Thyroid gland (tissue), 4 donors: ENCODE measurements around the gene CLDN19. TPM values are rescaled to one million over a fixed set of nuclear protein-coding genes. Genes with fewer than 3 reads are reported as not detected.
A peak's percentile ranks its signal among the peaks of the same experiment; 100 is the strongest.

Experiments
- DNase-seq, 2 donors: peaks; one replicate each; pipeline ENCODE4 v3.0.0-alpha.2; 2019
- H3K27ac ChIP-seq, 3 donors: fragments of 200-600 bp; sonication (generic); 1 replicate in 2 of 3; 2 replicates in 1 of 3; pipeline ENCODE4 v1.5.1; 2016 to 2019; ENCODE audit warnings: mild to moderate bottlenecking in 1 of 3, moderate library complexity in 1 of 3
- H3K27me3 ChIP-seq: fragments of 200-600 bp; sonication (generic); one replicate; pipeline ENCODE4 v1.5.1; 2019
- H3K36me3 ChIP-seq, 2 donors: fragments of 200-600 bp; sonication (generic); one replicate each; pipeline ENCODE4 v1.5.1; 2016 to 2019
- H3K4me1 ChIP-seq, 2 donors: fragments of 200-600 bp; sonication (generic); one replicate each; pipeline ENCODE4 v1.5.1; 2017 to 2019
- H3K4me3 ChIP-seq, 3 donors: fragments of 200-600 bp; sonication (generic); replicated peaks in 1 of 3; 1 replicate in 2 of 3; 2 replicates in 1 of 3; pipeline ENCODE4 v1.5.1; 2016; ENCODE audit warnings: mild to moderate bottlenecking in 1 of 3
- H3K9me3 ChIP-seq: fragments of 200-600 bp; sonication (generic); one replicate; pipeline ENCODE4 v1.5.1; 2017
- POLR2A ChIP-seq, 2 donors: fragments of 450-650 bp; IDR thresholded peaks; one replicate each; pipeline ENCODE4 v1.6.1; 2017; ENCODE audit warnings: antibody characterized with exemption in 2 of 2, mild to moderate bottlenecking in 2 of 2, moderate library complexity in 1 of 2
- WGBS, 2 donors: methylation state at CpG; one replicate each; pipeline ENCODE4 v1.1.5; 2017; 5-methylcytosine and 5-hydroxymethylcytosine counted together
- intact Hi-C: fragments of 100-400 bp; cut with DNase I; formaldehyde crosslinking; loops from one replicate; pipeline ENCODE4 v1.15.1; 2023
- total RNA-seq, 4 donors: library from RNA; depleted of rRNA; stranded (reverse); fragments of >200 nt; gene quantifications; one replicate each; pipeline ENCODE4 v1.2.3, GENCODE V29; 2016
- TF ChIP-seq, protein P1 (sequence below), 6 experiments: fragments of 200-600 bp in 3 of 6; fragments of 450-650 bp in 3 of 6; sonication (generic) in 3 of 6; IDR thresholded peaks; one replicate each; pipeline ENCODE4 v1.5.1; 2016 to 2019; ENCODE audit warnings: antibody characterized with exemption in 6 of 6, mild to moderate bottlenecking in 2 of 6, inconsistent platforms in 1 of 6, moderate library complexity in 1 of 6

CLDN19 gene, protein sequence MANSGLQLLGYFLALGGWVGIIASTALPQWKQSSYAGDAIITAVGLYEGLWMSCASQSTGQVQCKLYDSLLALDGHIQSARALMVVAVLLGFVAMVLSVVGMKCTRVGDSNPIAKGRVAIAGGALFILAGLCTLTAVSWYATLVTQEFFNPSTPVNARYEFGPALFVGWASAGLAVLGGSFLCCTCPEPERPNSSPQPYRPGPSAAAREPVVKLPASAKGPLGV
- total RNA-seq = not detected

DNA sequence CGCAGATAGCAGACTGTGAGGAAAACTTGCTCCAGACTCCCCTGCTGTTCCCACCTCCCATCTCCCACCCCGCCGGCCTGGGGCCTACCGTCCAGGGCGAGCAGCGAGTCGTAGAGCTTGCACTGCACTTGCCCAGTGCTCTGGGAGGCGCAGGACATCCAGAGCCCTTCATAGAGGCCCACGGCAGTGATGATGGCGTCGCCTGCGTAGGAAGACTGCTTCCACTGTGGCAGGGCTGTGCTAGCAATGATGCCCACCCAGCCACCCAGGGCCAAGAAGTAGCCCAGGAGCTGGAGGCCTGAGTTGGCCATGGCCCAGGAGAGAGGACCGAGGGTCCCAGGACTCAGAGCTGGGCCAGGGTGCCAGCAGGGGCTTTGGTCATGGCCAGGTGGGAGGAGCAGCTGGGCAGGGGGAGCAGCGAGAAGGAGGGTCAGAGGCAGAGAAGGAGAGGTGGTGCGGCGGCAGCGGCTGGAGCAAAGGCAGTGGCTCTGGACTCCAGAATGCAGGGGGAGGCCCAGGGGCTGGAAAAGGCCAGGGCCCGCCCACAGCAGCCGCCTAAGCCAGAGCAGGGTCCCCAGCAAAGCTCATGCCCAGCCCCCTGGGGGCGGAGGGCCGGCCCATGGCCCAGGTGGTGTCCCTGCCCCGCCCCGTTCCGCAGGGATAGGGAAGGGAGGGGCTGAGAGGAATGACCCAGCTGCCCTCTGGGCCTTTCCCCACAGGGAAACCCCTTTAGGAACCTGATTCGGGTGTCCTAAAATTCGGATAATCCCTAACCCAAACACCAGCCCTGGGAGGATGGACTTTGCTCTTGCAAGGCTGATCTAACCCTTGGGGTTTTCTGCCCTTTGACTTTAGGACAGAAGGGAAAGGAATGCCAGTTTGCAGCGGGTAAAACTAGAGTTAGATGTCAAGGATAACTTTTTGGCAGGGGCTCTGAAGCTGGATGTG is at the start of gene CLDN19:
Gene CLDN19, minus strand, starts transcription at position 484 of the 948 bp plus-strand sequence. Its CDS starts 173 bp downstream, at position 311.
- no peak within 1 kb of the TSS for H3K27ac ChIP-seq
- DNase-seq = no peak
- H3K36me3 ChIP-seq = no peaks in the 10 kb centered on the region
- H3K27me3 ChIP-seq = no peaks in the 10 kb centered on the region
- H3K4me1 ChIP-seq = no peaks in the 10 kb centered on the region
- WGBS, 2 donors = 64 to 71% methylated on average over 27 of the region's 27 CpGs
- no peak within 1 kb of the TSS for H3K4me3 ChIP-seq
- no peak for TF ChIP-seq POLR2A (IDR thresholded peaks at IDR 0.05)
- TF ChIP-seq, protein P1, sequence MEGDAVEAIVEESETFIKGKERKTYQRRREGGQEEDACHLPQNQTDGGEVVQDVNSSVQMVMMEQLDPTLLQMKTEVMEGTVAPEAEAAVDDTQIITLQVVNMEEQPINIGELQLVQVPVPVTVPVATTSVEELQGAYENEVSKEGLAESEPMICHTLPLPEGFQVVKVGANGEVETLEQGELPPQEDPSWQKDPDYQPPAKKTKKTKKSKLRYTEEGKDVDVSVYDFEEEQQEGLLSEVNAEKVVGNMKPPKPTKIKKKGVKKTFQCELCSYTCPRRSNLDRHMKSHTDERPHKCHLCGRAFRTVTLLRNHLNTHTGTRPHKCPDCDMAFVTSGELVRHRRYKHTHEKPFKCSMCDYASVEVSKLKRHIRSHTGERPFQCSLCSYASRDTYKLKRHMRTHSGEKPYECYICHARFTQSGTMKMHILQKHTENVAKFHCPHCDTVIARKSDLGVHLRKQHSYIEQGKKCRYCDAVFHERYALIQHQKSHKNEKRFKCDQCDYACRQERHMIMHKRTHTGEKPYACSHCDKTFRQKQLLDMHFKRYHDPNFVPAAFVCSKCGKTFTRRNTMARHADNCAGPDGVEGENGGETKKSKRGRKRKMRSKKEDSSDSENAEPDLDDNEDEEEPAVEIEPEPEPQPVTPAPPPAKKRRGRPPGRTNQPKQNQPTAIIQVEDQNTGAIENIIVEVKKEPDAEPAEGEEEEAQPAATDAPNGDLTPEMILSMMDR (IDR thresholded peaks at IDR 0.05) = no peak
- H3K9me3 ChIP-seq = no peaks in the 10 kb centered on the region
- intact Hi-C loops = loop anchor here (5.0 kb wide), 1 partner anchor 158 kb away; no protein-coding TSS in a partner anchor

DNA sequence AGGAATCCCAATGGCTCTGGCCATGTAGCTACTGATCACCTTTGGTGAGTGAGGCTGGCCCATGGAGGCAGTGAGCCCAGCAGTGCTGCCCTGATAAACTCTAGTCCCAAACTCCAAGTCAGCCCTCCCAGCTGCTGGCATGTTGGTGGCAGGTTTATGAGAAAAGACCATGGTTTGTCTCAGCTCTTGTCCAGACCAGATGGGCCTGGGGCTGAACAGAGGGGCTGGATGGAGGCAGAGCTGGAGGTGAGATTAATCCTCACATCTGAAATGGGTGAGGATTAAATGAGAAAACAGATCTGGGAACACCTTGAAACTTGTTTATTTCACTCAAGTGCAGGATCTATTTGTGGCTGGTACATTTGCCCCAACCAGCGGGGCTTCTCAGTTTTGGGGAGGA is 48.0 kb upstream of the CLDN19 start:
- intact Hi-C loops = no loop called here
- H3K4me1 ChIP-seq = peaks cover 10 to 11% of the 10 kb centered on the region in 2 donors
- 93 to 94% methylated on average over 1 of the region's 1 CpG for WGBS, 2 donors
- DNase-seq = no peak
- TF ChIP-seq, protein P1 (IDR thresholded peaks at IDR 0.05) = no peak
- no peak for TF ChIP-seq POLR2A (IDR thresholded peaks at IDR 0.05)
- no peaks in the 10 kb centered on the region for H3K36me3 ChIP-seq
- no peak overlapping the region for H3K27ac ChIP-seq
- H3K9me3 ChIP-seq = no peaks in the 10 kb centered on the region
- no peak overlapping the region for H3K4me3 ChIP-seq
- no peaks in the 10 kb centered on the region for H3K27me3 ChIP-seq

DNA sequence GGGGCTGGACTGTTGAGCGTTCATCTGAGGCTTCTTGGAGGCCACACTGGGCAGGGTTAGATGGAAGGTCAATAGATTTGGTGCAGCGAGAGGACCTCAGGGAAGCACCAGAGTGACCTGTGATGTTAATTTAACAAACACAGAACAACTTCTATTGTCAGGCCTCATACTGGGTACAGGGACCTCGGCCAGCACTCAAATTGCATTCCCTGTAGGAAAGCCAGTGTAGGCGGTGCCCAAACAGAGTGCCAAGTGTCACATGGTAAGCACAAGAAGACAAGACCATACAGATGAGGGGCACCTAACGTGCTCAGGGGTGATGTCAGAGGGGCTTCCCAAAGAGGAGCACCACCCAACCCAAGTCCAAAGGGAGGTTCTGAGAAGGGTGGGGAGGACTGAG is 46.1 kb upstream of the CLDN19 start:
- H3K9me3 ChIP-seq = no peaks in the 10 kb centered on the region
- WGBS, 2 donors = 91 to 97% methylated on average over 5 of the region's 5 CpGs
- no peak for TF ChIP-seq POLR2A (IDR thresholded peaks at IDR 0.05)
- TF ChIP-seq, protein P1 (IDR thresholded peaks at IDR 0.05) = no peak

DNA sequence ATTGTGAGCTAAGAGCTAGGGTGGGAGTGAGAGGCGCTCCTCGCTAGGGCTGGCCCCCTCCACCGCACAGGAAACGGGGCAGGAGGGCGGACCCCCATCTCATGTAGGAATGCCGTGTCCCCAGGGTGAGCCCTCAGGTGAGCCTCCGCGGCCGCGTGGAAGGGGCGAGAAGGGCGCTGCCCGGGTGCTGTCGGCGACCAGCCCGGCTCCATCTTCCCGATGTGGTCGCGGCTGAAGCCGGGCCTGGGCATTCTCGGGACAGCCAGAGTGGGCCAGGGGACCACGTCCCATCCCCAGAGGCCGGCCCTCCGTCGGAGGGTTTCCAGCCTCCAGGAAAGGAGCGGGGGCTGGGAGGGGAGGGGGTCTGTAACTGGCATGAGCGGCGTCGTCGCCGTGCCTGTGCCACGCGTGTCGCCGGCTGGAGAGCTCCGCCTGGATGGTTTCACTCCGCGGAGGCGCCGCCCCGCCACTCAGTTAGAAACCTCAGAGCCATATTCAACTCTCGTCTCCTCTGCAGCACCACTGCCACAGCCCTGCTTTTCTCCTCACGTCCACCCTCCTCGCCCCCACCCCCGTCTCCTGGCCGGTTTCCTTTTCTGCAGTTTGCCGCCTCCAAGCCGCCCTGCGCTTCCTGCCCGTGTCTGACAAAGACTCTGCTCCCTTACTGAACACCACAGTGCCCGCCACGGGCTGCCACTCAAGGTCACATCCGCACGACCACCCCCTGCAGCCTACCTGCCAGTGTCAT is 45.1 kb upstream of the CLDN19 start, which contains the start of gene TMEM269:
Gene TMEM269, plus strand, starts transcription at position 46 of the 748 bp plus-strand sequence. CDS start 4,903 bp downstream, outside the sequence.
- no peaks in the 10 kb centered on the region for H3K27me3 ChIP-seq
- 4 to 10% methylated on average over 20 to 29 of the region's 54 CpGs for WGBS, 2 donors
- peaks cover 0 to 5% of the 10 kb centered on the region in 2 donors for H3K36me3 ChIP-seq
- no peak within 1 kb of the TSS for H3K27ac ChIP-seq
- H3K4me3 ChIP-seq = peak within 1 kb of the TSS in 1 of 3 donors; percentile 30
- peak; percentile 21 to 36 for DNase-seq
- intact Hi-C loops = no loop called here
- no peaks in the 10 kb centered on the region for H3K9me3 ChIP-seq
- H3K4me1 ChIP-seq = peaks cover 10 to 11% of the 10 kb centered on the region in 2 donors
- TF ChIP-seq POLR2A (IDR thresholded peaks at IDR 0.05) = no peak
- TF ChIP-seq, protein P1 (IDR thresholded peaks at IDR 0.05) = no peak

More for the DNA sequence above, 46.1 kb upstream of the CLDN19 start:
- DNase-seq = no peak
- Histone ChIP-seq H3K27me3 (no peaks in the 10 kb centered on the region), H3K4me3 (no peak overlapping the region), H3K4me1 (peaks cover 10 to 11% of the 10 kb centered on the region in 2 donors), H3K36me3 (no peaks in the 10 kb centered on the region), H3K27ac (no peak overlapping the region)
- intact Hi-C loops = no loop called here
